Measurements from ENCODE around the gene RRP36. TPM values are rescaled to one million over a fixed set of nuclear protein-coding genes. Genes with fewer than 3 reads are reported as not detected.

RRP36 gene
- polyA plus RNA-seq, 1 of the 3 experiments (the other 2 are of a cell fraction) = 60.5 TPM

DNA sequence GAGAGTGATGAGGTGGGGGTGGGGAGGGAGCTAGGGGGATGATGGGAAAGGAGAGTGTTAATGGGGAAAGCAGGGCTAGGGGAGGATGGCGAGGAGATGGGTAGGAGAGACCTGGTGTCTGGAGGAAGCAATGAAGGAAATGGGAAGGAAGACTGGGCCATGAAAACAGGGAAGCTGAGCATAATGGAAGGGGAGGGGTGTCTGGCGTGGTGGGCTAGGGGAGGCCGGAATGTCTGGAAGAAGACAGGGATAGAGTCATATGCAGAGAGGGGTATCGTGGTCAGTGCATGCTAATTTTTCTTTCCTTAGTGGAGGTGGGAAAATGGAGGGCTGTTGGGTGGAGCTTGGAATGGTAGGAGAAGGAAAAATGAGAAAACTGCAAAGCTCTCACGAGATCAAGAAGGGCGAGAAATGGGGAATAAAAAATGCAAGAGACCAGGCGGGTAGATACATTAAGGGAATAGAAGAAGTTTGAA, 7.0 kb upstream of the RRP36 start (continued):
- TF ChIP-seq, protein P1, sequence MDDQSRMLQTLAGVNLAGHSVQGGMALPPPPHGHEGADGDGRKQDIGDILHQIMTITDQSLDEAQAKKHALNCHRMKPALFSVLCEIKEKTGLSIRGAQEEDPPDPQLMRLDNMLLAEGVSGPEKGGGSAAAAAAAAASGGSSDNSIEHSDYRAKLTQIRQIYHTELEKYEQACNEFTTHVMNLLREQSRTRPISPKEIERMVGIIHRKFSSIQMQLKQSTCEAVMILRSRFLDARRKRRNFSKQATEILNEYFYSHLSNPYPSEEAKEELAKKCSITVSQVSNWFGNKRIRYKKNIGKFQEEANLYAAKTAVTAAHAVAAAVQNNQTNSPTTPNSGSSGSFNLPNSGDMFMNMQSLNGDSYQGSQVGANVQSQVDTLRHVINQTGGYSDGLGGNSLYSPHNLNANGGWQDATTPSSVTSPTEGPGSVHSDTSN (IDR thresholded peaks at IDR 0.05) = no peak
- no peak for TF ChIP-seq MEF2A (IDR thresholded peaks at IDR 0.05; ENCODE audit: borderline replicate concordance, low read depth)
- TF ChIP-seq, protein P2, sequence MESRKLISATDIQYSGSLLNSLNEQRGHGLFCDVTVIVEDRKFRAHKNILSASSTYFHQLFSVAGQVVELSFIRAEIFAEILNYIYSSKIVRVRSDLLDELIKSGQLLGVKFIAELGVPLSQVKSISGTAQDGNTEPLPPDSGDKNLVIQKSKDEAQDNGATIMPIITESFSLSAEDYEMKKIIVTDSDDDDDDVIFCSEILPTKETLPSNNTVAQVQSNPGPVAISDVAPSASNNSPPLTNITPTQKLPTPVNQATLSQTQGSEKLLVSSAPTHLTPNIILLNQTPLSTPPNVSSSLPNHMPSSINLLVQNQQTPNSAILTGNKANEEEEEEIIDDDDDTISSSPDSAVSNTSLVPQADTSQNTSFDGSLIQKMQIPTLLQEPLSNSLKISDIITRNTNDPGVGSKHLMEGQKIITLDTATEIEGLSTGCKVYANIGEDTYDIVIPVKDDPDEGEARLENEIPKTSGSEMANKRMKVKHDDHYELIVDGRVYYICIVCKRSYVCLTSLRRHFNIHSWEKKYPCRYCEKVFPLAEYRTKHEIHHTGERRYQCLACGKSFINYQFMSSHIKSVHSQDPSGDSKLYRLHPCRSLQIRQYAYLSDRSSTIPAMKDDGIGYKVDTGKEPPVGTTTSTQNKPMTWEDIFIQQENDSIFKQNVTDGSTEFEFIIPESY (IDR thresholded peaks at IDR 0.05; ENCODE audit: borderline replicate concordance, low read depth) = no peak
- TF ChIP-seq RCOR1 (IDR thresholded peaks at IDR 0.05; ENCODE audit: low read length) = no peak

DNA sequence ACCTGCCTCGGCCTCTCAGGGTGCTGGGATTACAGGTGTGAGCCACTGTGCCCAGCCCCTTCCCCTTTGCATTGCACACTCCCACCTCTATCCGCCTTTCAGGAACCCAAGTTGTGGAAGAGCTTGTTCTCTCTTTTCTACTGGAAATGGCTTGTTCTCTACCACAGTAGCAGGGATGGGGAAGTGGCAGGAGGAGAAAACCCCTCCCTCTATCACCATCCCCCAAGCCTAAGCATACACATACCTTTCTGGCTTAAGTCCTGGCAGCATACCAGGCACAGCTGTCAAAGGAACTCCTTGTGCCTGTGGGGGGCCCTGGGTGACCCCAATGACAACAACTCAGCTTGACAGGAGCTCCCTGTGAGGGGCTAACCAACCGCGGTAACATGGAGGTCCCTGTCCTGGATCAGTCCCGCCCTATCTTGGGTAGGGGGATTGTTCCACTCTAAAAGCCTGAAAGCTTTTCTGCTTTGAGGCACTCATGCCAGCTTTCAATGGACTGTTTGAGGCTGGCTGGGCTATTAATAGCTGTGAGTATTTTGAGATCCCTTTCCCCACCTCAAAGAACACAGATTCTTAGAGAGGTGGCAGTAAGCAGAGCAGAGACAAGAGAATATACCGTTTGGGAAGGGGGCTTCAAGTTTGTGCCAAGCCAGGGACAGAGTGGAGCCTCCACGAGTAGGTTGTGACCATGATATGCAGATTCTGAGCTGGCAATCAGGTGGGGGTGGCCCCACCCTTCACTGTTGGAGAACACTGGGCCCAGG, 5.1 kb upstream of the RRP36 start:
- Histone ChIP-seq H3K4me3 (ENCODE audit: low read depth in 2 of 2, low read length in 1 of 2) (no peak overlapping the region), H4K20me1 (ENCODE audit: insufficient read depth) (peaks cover 12% of the 10 kb centered on the region; the same call in 1 of the 2 replicates), H3F3A (replicated peaks; ENCODE audit: insufficient read depth) (peaks cover 27% of the 10 kb centered on the region), H3K9me3 (no peaks in the 10 kb centered on the region), H3K4me2 (peak overlapping the region; percentile 79; the same call in 1 of the 2 replicates), H3K9ac (no peak overlapping the region), H3K4me1 (ENCODE audit: control insufficient read depth in 1 of 2, insufficient read depth in 2 of 2, low read depth in 1 of 2, low read length in 1 of 2) (peaks cover 3 to 46% of the 10 kb centered on the region in 2 experiments; a peak in 3 of 4 replicates), H3K27ac (ENCODE audit: low read depth in 2 of 2, low read length in 1 of 2) (no peak overlapping the region), H3K27me3 (ENCODE audit: insufficient read depth) (no peaks in the 10 kb centered on the region), H3K36me3 (replicated peaks in 1 of 2; ENCODE audit: control insufficient read depth in 1 of 2, insufficient read depth in 2 of 2, low read length in 1 of 2) (peaks cover 24 to 50% of the 10 kb centered on the region in 2 experiments), H3K79me2 (ENCODE audit: insufficient read depth) (peaks cover 70% of the 10 kb centered on the region), H2AFZ (ENCODE audit: low read depth) (no peak overlapping the region), H3K9me2 (no peaks in the 10 kb centered on the region)
- DNase-seq = no peak
- no peak for TF ChIP-seq GATA2 (CRISPR knock-in tag; IDR thresholded peaks at IDR 0.05)
- ChIA-PET POLR2A (interaction anchor here (0.7 to 0.8 kb wide), 2 partner anchors 32 to 127 kb away, joined by 3 read pairs; partner anchors contain the start of gene PPP2R5D), CTCF (interaction anchor here (0.8 to 3.6 kb wide), 4 partner anchors 32 to 127 kb away, joined by 3 to 12 read pairs (median 4); partner anchors contain the start of genes CUL7 and PPP2R5D)
- 83% methylated on average over 6 of the region's 7 CpGs for WGBS (ENCODE audit: low lambda C conversion rate)

DNA sequence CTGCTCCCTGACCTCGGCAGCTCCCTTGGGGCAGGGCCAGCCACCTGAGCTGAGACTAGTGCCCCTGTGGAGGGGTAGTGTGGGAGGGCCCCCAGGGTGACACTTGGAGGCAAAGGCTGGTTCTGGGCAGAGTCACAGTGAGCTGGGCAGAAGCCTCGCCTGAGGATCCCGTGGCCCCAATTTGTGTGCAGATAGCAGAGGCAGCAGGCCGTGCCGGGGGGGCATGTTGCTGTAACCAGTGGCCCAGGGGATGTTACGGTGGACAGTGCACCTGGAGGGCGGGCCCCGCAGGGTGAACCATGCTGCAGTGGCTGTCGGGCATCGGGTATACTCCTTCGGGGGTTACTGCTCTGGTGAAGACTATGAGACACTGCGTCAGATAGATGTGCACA, 4.5 kb upstream of the RRP36 start:
- no peak for DNase-seq
- Histone ChIP-seq H3K9ac (no peak overlapping the region), H2AFZ (ENCODE audit: low read depth) (no peak overlapping the region), H3K9me2 (no peaks in the 10 kb centered on the region), H3K4me1 (ENCODE audit: control insufficient read depth in 1 of 2, insufficient read depth in 2 of 2, low read depth in 1 of 2, low read length in 1 of 2) (peaks cover 3 to 44% of the 10 kb centered on the region in 2 experiments; a peak in 3 of 4 replicates), H3K4me2 (peak overlapping the region; percentile 79; the same call in 1 of the 2 replicates), H3K36me3 (replicated peaks in 1 of 2; ENCODE audit: control insufficient read depth in 1 of 2, insufficient read depth in 2 of 2, low read length in 1 of 2) (peaks cover 24 to 44% of the 10 kb centered on the region in 2 experiments), H3K27ac (ENCODE audit: low read depth in 2 of 2, low read length in 1 of 2) (no peak overlapping the region), H3K79me2 (ENCODE audit: insufficient read depth) (peaks cover 70% of the 10 kb centered on the region), H4K20me1 (ENCODE audit: insufficient read depth) (peaks cover 12% of the 10 kb centered on the region; the same call in 1 of the 2 replicates), H3F3A (replicated peaks; ENCODE audit: insufficient read depth) (peaks cover 26% of the 10 kb centered on the region), H3K27me3 (ENCODE audit: insufficient read depth) (no peaks in the 10 kb centered on the region), H3K4me3 (ENCODE audit: low read depth in 2 of 2, low read length in 1 of 2) (no peak overlapping the region), H3K9me3 (no peaks in the 10 kb centered on the region)
- POLR2A ChIA-PET = interaction anchor here (0.7 kb wide), 1 partner anchor 33 kb away, joined by 3 read pairs; the partner anchor contains the start of gene PPP2R5D
- CTCF ChIA-PET = interaction anchor here (1.0 to 3.6 kb wide), 3 partner anchors 37 to 126 kb away, joined by 3 to 12 read pairs (median 4); partner anchors contain the start of gene CUL7
- WGBS (ENCODE audit: low lambda C conversion rate) = 89% methylated on average over 8 of the region's 12 CpGs
- TF ChIP-seq SIN3A (IDR thresholded peaks at IDR 0.05; ENCODE audit: borderline replicate concordance, low read depth, low read length) (no peak), CHD2 (IDR thresholded peaks at IDR 0.05; ENCODE audit: low read length, partially characterized antibody) (no peak), RFX5 (IDR thresholded peaks at IDR 0.05; ENCODE audit: low read length) (no peak), TAF1 (IDR thresholded peaks at IDR 0.05; ENCODE audit: borderline replicate concordance, low read depth, low read length) (no peak), YY1 (IDR thresholded peaks at IDR 0.05; ENCODE audit: low read depth) (no peak), NFIC (IDR thresholded peaks at IDR 0.05; ENCODE audit: borderline replicate concordance) (no peak)
- TF ChIP-seq, protein P3, sequence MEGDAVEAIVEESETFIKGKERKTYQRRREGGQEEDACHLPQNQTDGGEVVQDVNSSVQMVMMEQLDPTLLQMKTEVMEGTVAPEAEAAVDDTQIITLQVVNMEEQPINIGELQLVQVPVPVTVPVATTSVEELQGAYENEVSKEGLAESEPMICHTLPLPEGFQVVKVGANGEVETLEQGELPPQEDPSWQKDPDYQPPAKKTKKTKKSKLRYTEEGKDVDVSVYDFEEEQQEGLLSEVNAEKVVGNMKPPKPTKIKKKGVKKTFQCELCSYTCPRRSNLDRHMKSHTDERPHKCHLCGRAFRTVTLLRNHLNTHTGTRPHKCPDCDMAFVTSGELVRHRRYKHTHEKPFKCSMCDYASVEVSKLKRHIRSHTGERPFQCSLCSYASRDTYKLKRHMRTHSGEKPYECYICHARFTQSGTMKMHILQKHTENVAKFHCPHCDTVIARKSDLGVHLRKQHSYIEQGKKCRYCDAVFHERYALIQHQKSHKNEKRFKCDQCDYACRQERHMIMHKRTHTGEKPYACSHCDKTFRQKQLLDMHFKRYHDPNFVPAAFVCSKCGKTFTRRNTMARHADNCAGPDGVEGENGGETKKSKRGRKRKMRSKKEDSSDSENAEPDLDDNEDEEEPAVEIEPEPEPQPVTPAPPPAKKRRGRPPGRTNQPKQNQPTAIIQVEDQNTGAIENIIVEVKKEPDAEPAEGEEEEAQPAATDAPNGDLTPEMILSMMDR (IDR thresholded peaks at IDR 0.05) = no peak
- TF ChIP-seq, protein P2 (IDR thresholded peaks at IDR 0.05; ENCODE audit: borderline replicate concordance, low read depth) = no peak
- TF ChIP-seq, protein P1 (IDR thresholded peaks at IDR 0.05) = no peak

All from SK-N-SH (cell line).